Left colon (tissue), 2 donors: ENCODE measurements around the gene CLUH. TPM values are rescaled to one million over a fixed set of nuclear protein-coding genes. Genes with fewer than 3 reads are reported as not detected.
"Not testable (repeated sequence)": the region's sequence is repeated elsewhere in the genome, so short reads cannot be mapped to it uniquely, and the experiment has no call there.

Source experiments
- ATAC-seq: fragments of 200-7000 bp; cut with Tn5 transposase; one replicate; pipeline ENCODE4 v1.9.1; 2020; ENCODE audit warnings: mild to moderate bottlenecking, moderate library complexity
- DNase-seq, 2 donors: peaks; one replicate each; pipeline ENCODE4 v3.0.0-alpha.2; 2020
- intact Hi-C, 2 donors: fragments of 100-400 bp; cut with DNase I in 1 of 2; cut with micrococcal nuclease in 1 of 2; formaldehyde crosslinking; loops; one replicate each; pipeline versions ENCODE4 v1.11.2 to v1.14.0; 2022; cut with DNase I, micrococcal nuclease
- microRNA-seq, 2 donors: library from miRNA; unstranded; fragments of <30 nt; microRNA quantifications; one replicate each; pipeline versions ENCODE4 v1.1.0 to v1.2.0, GENCODE V29; 2020
- total RNA-seq, 2 donors: library from RNA; stranded (reverse); fragmentation: NEBNext Ultra II Directional; extraction: Animal tissue kit (Norgen Biotek cat#: 25700); gene quantifications; one replicate each; pipeline ENCODE4 v1.2.1, GENCODE V29; 2021
- donor health status: DM: no; HTN: no; CAD: no.
- donor health status: DM: yes; HTN: yes; CAD: no.

Gene CLUH
- total RNA-seq, 2 donors from 2014 or later, result 129 to 174 TPM

GRCh38 chr17:2655546-2655945 is 56.0 kb downstream of the CLUH start:
- no peak for ATAC-seq
- no peak for DNase-seq
- intact Hi-C loops, result no loop called here

DNA sequence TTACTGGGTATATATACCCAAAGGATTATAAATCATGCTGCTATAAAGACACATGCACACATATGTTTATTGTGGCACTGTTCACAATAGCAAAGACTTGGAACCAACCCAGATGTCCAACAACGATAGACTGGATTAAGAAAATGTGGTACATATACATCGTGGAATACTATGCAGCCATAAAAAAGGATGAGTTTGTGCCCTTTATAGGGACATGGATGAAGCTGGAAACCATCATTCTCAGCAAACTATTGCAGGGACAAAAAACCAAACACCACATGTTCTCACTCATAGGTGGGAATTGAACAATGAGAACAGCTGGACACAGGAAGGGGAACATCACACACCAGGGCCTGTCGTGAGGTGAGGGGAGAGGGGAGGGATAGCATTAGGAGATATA is 58.7 kb downstream of the CLUH start:
- intact Hi-C loops, result not testable (repeated sequence)

GRCh38 chr17:2649191-2649590 is 62.4 kb downstream of the CLUH start:
- ATAC-seq (no peak), DNase-seq (no peak)
- intact Hi-C loops, result no loop called here

More for the DNA sequence above, 58.7 kb downstream of the CLUH start:
- ATAC-seq, DNase-seq: not testable (repeated sequence)

- ATAC-seq (no peak), DNase-seq (no peak)
- intact Hi-C loops, result no loop called here
These were observed 63.6 kb downstream of the CLUH start for GRCh38 chr17:2647957-2648356.

DNA sequence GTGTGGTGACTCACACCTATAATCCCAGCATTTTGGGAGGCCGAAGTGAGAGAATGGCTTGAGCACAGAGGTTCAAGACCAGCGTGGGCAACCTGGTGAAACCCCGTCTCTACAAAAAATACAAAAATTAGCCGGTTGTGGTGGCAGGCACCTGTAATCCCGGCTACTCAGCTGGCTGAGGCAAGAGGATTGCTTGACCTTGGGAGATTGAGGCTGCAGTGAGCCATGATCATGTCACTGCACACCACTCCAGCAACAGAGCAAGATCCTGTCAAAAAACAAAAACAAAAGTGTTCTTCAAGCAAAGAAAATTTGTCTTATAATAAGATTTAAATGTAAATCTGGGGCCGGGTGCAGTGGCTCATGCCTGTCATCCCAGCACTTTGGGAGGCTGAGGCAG is 66.6 kb downstream of the CLUH start:
- intact Hi-C loops, result no loop called here
- ATAC-seq (no peak), DNase-seq (no peak)

Small RNA genes within 50 kb of the gene (microRNA-seq; reads per million reads assigned to microRNA genes)
- gene MIR1253 (0 reads per million in 2 donors), gene MIR6776 (0 to 0.53 reads per million in 2 donors)

Other genes with a start within 250 kb of the CLUH start
- gene METTL16, start 199.9 kb downstream of the CLUH start, total RNA-seq, result 10 to 100 TPM; 13.7 to 14.2 TPM
- gene PAFAH1B1, start 118.1 kb downstream of the CLUH start, total RNA-seq, result 100 to 1,000 TPM; 117 to 120 TPM
- 1 to 10 TPM in 1 of 2 donors, under 1 TPM in 1; 0.92 to 1.5 TPM for gene CCDC92B, start 37.9 kb upstream of the CLUH start, total RNA-seq
- gene RAP1GAP2, start 84.7 kb upstream of the CLUH start, total RNA-seq, result 10 to 100 TPM; 40.8 to 55.2 TPM